SK-N-SH treated with all-trans-retinoic acid at 6 μM for 48 hours (cell line): ENCODE results near the gene CACNA1A.

Source experiments
- ARNTL ChIP-seq: fragments of 450-650 bp; formaldehyde crosslinking; IDR thresholded peaks from 2 replicates; pipeline ENCODE4 v1.5.0; 2020; ENCODE audit warnings: low read depth, mild to moderate bottlenecking, moderate library complexity, borderline replicate concordance
- CSDC2 ChIP-seq: fragments of 250-450 bp; sonication (Bioruptor Pico); IDR thresholded peaks from 2 replicates; pipeline ENCODE4 v1.5.0; 2020; ENCODE audit warnings: mild to moderate bottlenecking, moderate library complexity
- ESRRG ChIP-seq: fragments of 250-450 bp; sonication (Bioruptor Pico); IDR thresholded peaks from 2 replicates; pipeline ENCODE4 v1.6.1; 2021; ENCODE audit warnings: mild to moderate bottlenecking
- ISL1 ChIP-seq: fragments of 250-450 bp; sonication (Bioruptor Pico); IDR thresholded peaks from 2 replicates; pipeline ENCODE4 v2.1.2; 2022; ENCODE audit warnings: mild to moderate bottlenecking, moderate library complexity
- PPARA ChIP-seq: fragments of 250-450 bp; sonication (Bioruptor Pico); IDR thresholded peaks from 2 replicates; pipeline ENCODE4 v1.5.0; 2020; ENCODE audit warnings: mild to moderate bottlenecking, borderline replicate concordance
- RARB ChIP-seq: fragments of 250-450 bp; sonication (Bioruptor Pico); IDR thresholded peaks from 2 replicates; pipeline ENCODE4 v1.8.0; 2021; ENCODE audit warnings: mild to moderate bottlenecking, moderate library complexity
- TCF4 ChIP-seq: fragments of 250-450 bp; sonication (Bioruptor Pico); IDR thresholded peaks from 2 replicates; pipeline ENCODE4 v1.8.0; 2021; ENCODE audit warnings: mild to moderate bottlenecking, moderate library complexity, borderline replicate concordance
- ZFP3 ChIP-seq: fragments of 250-450 bp; sonication (Bioruptor Pico); IDR thresholded peaks from 2 replicates; pipeline ENCODE4 v1.5.0; 2020; ENCODE audit warnings: mild to moderate bottlenecking, moderate library complexity
- ZFP30 ChIP-seq: fragments of 450-650 bp; formaldehyde crosslinking; IDR thresholded peaks from 2 replicates; pipeline ENCODE4 v1.5.0; 2022; ENCODE audit warnings: mild to moderate bottlenecking, moderate library complexity
- ZNF70 ChIP-seq: fragments of 450-650 bp; formaldehyde crosslinking; IDR thresholded peaks from 2 replicates; pipeline ENCODE4 v1.5.0; 2020; ENCODE audit warnings: mild to moderate bottlenecking, moderate library complexity
- ZNF8 ChIP-seq: fragments of 450-650 bp; formaldehyde crosslinking; IDR thresholded peaks from 2 replicates; pipeline ENCODE4 v1.5.0; 2020; ENCODE audit warnings: mild to moderate bottlenecking, moderate library complexity
- TF ChIP-seq, protein P1 (sequence below): fragments of 250-450 bp; sonication (Bioruptor Pico); IDR thresholded peaks from 2 replicates; pipeline ENCODE4 v1.5.1; 2020; ENCODE audit warnings: low read depth, mild to moderate bottlenecking, moderate library complexity

DNA sequence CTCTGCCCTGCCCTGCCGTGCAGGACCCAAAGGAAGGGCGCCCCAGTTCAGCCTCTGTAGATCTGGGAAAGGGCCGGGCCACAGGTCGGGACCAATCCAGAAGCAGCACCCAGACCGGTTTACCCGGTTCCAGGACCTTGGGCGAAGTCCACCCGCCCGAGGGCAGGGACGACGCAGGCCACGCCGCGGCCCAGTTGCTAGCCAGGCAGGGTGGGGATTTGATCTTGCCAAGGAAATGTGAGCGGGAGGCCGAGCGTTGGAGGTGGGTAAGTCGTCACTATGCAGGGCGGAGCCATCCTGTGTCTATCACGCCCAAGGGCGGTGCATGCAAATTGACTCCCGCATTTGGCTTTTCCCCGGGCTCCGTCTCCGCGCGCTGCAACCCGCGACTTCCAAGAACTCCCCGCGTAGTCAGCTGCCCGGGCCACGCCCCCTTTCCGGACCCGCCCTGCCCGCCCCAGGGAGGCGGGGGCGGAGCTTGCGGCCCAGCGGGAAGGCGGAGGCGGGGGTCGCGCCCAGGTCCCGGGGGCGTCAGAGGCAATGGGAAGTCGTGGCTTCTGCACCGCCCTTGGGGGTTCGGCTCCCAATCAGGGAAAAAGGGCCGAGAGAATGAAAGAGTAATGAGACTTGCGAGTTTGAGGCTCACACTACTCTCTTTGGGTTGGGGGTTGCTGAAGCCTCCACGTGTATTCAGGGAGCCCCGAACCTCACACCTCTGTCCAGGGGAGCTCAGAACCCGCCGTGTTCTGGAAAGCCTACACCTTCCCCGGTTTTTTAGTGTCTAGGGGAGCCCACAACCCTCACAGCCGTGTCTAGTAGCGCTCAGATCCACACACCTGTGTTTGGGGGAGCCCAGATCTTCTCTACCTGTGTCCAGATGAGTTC, 343.3 kb downstream of the CACNA1A start:
- no peak for TF ChIP-seq ZFP3 (CRISPR knock-in tag)
- TF ChIP-seq ZNF70, result no peak
- no peak for TF ChIP-seq ZNF8
- TF ChIP-seq CSDC2, result no peak
- TF ChIP-seq ARNTL, result no peak
- TF ChIP-seq PPARA (CRISPR knock-in tag), result no peak
- TF ChIP-seq RARB, result no peak
- no peak for TF ChIP-seq ZFP30
- no peak for TF ChIP-seq TCF4
- TF ChIP-seq ESRRG, result no peak
- TF ChIP-seq ISL1 (CRISPR knock-in tag), result no peak
- TF ChIP-seq, protein P1, sequence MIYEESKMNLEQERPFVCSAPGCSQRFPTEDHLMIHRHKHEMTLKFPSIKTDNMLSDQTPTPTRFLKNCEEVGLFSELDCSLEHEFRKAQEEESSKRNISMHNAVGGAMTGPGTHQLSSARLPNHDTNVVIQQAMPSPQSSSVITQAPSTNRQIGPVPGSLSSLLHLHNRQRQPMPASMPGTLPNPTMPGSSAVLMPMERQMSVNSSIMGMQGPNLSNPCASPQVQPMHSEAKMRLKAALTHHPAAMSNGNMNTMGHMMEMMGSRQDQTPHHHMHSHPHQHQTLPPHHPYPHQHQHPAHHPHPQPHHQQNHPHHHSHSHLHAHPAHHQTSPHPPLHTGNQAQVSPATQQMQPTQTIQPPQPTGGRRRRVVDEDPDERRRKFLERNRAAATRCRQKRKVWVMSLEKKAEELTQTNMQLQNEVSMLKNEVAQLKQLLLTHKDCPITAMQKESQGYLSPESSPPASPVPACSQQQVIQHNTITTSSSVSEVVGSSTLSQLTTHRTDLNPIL (CRISPR knock-in tag), result no peak
